Myometrial cell (primary cell): ENCODE results near the gene AIP. TPM values are rescaled to one million over a fixed set of nuclear protein-coding genes. Genes with fewer than 3 reads are reported as not detected.

Source experiments
- total RNA-seq: library from RNA; depleted of rRNA; stranded (reverse); fragments of >200 nt; gene quantifications from 2 replicates; pipeline ENCODE4 v1.2.3, GENCODE V29; 2015

Gene AIP
- 63.6 and 75.2 TPM in 2 replicates for total RNA-seq

DNA sequence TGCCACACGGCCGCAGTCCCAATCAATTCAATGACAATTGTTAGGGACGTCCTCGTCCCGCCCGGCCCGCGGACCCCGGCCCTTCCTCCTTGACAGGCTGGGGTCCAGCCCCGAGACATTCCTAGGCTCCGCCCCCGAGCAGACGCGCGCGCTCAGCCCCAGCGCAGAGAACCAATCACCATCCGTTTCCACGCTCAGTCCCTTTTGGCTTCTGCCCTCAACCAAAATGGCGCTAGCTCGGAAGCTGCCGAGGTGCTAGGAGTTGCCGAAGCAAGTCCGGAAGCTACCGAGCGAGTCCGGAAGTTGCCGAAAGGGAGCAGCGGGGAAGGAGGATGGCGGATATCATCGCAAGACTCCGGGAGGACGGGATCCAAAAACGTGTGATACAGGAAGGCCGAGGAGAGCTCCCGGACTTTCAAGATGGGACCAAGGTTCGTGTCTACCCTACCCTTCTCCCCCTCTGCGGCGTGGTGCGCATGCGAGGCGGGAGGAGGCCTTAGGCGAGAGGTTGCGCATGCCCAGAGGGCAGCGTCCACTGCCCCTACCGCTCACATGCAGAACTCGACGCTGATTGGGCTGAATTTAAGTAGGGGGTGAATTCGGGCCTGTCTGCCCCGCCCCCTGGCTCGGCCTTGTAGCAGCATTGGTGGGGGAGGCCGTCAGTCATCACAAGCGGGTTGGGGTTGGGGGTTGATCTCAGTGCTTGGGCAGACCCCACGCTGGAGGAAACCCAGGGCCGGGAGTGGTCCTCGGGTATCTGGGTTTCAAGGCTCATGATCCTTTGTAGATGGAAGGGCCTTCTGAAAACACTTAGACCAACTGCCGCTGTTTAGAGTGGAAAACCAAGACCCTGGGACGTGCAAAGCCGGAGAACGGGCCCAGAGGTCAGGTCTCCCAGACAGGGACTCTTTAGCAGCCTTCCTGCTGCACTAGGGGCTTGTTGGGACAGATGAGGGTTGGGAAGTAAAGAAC lies at the start of gene AIP:
Gene AIP (plus strand): TSS at position 200 of the 972 bp plus-strand sequence. CDS start 133 bp downstream, at position 333.

DNA sequence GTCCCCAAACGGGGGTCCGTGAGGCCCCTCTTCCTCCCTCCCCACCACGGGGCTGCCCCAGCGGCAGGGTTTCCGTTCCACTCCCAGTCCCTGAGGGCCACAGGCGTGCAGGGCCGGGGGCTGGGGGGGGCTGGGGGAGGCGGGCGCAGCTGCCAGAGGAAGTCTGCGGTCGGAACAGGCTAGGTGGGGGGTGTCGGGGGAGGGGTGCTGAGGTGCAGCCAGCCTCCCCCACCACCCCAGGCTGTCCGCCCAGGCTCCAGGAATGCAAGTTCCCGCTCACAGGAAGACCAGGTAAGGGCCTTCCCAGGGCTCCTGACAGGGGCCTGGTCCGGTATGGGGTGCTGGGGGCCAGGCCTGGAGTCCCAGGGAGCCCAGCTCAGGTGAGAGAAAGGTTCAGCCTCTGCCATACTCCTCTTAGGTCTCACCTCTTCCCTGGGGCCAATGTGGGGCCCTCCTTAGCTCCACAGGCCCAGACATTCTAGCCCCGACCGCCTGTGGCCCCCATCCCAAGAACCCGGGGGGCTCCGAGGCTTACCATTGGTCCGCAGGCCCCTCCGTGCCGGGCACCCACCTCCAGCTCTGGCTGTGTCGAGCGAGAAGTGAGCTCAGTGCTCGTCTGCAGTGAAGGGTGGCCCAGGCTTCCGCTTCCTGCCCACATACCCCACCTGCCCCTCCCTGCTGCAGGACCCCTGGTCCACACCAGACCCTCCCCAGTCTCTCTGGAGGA lies 45.6 kb upstream of the AIP start, which contains the start of gene PTPRCAP:
Gene PTPRCAP (minus strand): TSS at position 601 of the 727 bp plus-strand sequence. CDS start 63 bp downstream, at position 538.

GRCh38 chr11:67452141-67452952 lies 30.5 kb upstream of the AIP start, which contains the start of gene GPR152:
GPR152 (minus strand) TSS chr11:67452729; CDS start chr11:67452724, 5 bp downstream.

DNA sequence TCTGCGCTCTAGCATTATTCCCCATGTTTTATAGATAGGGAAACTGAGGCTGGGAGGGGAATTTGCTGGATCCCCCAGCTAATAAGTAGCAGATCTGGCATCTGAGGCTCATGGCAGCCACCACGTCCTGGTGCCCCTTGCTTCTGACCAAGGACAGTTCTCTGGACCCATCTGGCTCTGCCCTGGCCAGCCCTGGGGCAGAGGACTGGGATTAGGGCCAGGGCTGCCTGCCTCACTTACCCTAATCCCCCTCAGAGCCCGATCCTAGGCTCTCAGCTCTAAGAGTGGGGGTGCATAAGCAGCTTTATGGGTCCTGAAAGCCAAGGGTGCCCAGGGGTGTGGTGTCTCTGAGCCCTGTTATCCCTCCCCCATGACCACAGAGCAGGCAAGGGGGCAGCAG lies 27.8 kb upstream of the AIP start, which contains the start of gene CABP4:
Gene CABP4 (plus strand): TSS at position 301 of the 400 bp plus-strand sequence. CDS start 70 bp downstream, at position 371.

GRCh38 chr11:67468759-67469507 lies 13.9 kb upstream of the AIP start, which contains the start of gene TMEM134:
TMEM134 (minus strand) TSS chr11:67469251; CDS start chr11:67469192, 59 bp downstream.

GRCh38 chr11:67504950-67505581 lies 22.2 kb downstream of the AIP start, which contains the start of gene PITPNM1:
PITPNM1 (minus strand) TSS chr11:67505363; CDS start chr11:67504180, 1,183 bp downstream.

DNA sequence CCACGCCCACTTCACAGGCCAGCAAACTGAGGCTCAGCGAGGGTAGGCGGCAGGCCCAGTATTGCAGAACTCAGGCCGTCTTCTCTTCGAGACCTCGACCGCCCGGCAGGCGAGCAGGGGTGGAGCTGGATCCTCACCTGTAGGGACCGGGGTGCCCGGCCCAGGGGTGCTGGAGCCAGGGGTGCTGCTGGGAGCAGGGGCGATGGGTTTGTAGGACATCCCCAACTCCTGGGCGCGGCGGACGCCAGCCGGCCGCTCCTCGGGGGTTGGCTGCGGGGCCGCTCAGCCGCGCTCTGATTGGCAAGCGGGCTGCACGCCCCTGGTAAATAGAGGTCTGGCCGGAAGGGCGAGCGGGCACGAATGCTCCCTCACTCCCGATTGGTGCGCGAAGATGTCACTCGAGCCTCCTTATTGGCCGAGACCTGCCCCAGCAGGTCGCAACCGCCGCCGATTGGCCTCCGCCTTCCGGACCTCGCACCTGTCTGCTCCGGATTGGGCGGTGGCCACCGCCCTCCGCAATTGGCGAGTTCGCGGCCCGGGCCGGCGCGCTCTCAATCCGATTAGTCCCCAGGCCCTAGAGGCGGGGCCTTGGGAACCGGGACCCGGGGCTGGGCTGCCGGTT lies 25.1 kb downstream of the AIP start, which contains the start of gene CDK2AP2:
Gene CDK2AP2 (minus strand): TSS at position 299 of the 622 bp plus-strand sequence. CDS start 80 bp downstream, at position 219.

DNA sequence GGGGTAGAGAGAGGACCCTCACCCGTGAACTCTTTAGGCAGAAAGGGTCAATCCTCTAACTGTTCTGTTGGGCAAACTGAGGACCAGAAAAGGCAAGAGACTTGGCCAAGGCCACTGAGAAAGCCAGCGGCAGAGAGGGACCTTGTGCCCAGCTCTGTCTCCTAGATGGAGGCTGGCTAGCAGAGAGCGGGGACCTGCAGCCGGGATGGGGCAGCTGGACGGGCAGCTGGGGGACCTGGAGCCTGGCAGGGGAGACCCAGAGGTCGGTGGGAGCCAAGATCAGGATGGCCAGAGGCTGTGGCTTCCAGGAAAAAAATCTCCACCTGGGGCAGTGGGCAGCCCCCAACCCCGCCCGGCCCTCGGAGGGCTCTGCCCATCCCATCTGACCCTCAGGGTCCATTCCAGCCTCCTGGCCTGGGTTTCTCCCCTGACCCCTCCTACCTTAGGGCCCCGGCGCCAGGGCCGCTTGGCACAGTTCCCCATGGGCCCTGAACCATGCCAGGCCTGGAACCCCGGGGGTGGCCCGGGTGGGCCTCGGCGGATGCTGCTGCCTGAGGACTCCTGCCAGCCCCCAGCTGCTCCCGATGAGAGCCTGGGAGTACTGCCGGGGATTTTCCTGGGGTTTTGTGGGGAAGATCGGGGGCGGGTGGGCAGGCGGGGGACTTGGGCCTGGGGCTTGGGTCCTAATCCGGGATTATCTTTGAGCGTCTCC lies 40.2 kb downstream of the AIP start, which contains the start of gene CABP2:
Gene CABP2 (minus strand): TSS at position 603 of the 712 bp plus-strand sequence. CDS start 120 bp downstream, at position 483.

Other genes starting within 250 kb of the AIP start
- gene GRK2, start 216.6 kb upstream of the AIP start, total RNA-seq: 39.5 and 46.4 TPM in 2 replicates
- 30.8 and 31.9 TPM in 2 replicates for gene ANKRD13D, start 193.7 kb upstream of the AIP start, total RNA-seq
- 11.5 and 16.7 TPM in 2 replicates for gene SSH3, start 179.5 kb upstream of the AIP start, total RNA-seq
- gene POLD4, start 129.5 kb upstream of the AIP start, total RNA-seq: 123 and 166 TPM in 2 replicates
- gene CLCF1, start 109.4 kb upstream of the AIP start, total RNA-seq: 6.3 and 11.2 TPM in 2 replicates
- 3.0 and 6.1 TPM in 2 replicates for gene RAD9A, start 91.0 kb upstream of the AIP start, total RNA-seq
- gene PPP1CA, start 81.2 kb upstream of the AIP start, total RNA-seq: 306 and 335 TPM in 2 replicates
- not detected in 2 replicates for gene TBC1D10C, start 78.9 kb upstream of the AIP start, total RNA-seq
- gene CARNS1, start 67.3 kb upstream of the AIP start, total RNA-seq: 0.86 TPM in 1 of 2 replicates, not detected in the other
- gene RPS6KB2, start 54.5 kb upstream of the AIP start, total RNA-seq: 64.0 and 77.3 TPM in 2 replicates
- 0.89 TPM in 1 of 2 replicates, not detected in the other for gene PTPRCAP, start 45.3 kb upstream of the AIP start, total RNA-seq
- gene CORO1B, start 39.5 kb upstream of the AIP start, total RNA-seq: 109 and 128 TPM in 2 replicates
- not detected in 2 replicates for gene GPR152, start 30.3 kb upstream of the AIP start, total RNA-seq
- gene CABP4, start 27.7 kb upstream of the AIP start, total RNA-seq: not detected in 2 replicates
- gene TMEM134, start 13.8 kb upstream of the AIP start, total RNA-seq: 27.4 and 56.9 TPM in 2 replicates
- gene PITPNM1, start 22.3 kb downstream of the AIP start, total RNA-seq: 29.2 and 30.3 TPM in 2 replicates
- gene CDK2AP2, start 25.1 kb downstream of the AIP start, total RNA-seq: 41.2 and 48.4 TPM in 2 replicates
- not detected in 2 replicates for gene CABP2, start 40.4 kb downstream of the AIP start, total RNA-seq
- gene GSTP1, start 100.8 kb downstream of the AIP start, total RNA-seq: 1,006 and 1,636 TPM in 2 replicates
- 248 and 322 TPM in 2 replicates for gene NDUFV1, start 123.9 kb downstream of the AIP start, total RNA-seq
- gene NUDT8, start 146.9 kb downstream of the AIP start, total RNA-seq: 13.6 and 14.1 TPM in 2 replicates
- not detected in 2 replicates for gene TBX10, start 156.7 kb downstream of the AIP start, total RNA-seq
- 0.35 TPM in 1 of 2 replicates, not detected in the other for gene ACY3, start 167.7 kb downstream of the AIP start, total RNA-seq
- gene ALDH3B2, start 191.6 kb downstream of the AIP start, total RNA-seq: not detected in 2 replicates